ENCODE results near the gene THAP4. TPM values are rescaled to one million over a fixed set of nuclear protein-coding genes. Genes with fewer than 3 reads are reported as not detected.
"Not testable (repeated sequence)": the region's sequence is repeated elsewhere in the genome, so short reads cannot be mapped to it uniquely, and the experiment has no call there.

THAP4 gene
- total RNA-seq, 1 donor from 2014 or later: 29.1 TPM

DNA sequence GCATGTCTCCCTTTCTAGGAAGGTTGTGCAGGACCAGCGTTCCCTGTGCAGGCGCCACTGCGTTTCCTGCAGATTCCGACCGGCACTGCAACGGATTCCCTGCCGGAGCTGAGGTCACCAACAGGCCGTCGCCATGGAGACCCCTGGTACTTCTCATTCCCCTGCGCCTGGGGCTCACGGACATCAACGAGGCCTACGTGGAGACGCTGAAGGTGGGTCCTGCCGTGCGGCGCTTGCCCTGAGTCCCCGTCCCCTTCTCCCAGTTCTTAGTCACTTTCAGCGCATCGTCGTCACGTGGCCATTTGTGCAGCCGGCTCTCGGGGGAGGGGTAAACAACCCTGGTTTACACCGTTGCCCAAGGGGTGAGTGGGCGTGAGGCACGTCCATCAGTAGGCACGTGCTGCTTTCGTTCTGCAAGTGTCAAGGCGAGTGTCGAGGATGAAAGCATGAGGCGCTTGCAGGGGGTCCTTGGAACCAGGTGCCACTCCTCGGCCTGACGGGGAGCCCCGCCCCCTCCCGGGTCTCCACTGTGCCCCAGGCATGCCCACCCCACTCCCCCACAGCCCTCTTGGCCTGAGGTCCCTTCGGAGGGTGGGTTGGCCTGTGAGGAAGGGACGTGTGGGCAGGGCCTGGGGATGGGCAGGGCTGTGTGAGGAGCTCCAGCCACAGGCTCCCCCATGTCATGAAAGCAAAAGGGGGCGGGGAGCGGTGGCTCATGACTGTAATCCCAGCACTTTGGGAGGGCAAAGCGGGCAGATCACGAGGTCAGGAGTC lies 29.9 kb upstream of the THAP4 start:
- no peak for DNase-seq (ENCODE audit: low spot score)
- no peak for ATAC-seq

DNA sequence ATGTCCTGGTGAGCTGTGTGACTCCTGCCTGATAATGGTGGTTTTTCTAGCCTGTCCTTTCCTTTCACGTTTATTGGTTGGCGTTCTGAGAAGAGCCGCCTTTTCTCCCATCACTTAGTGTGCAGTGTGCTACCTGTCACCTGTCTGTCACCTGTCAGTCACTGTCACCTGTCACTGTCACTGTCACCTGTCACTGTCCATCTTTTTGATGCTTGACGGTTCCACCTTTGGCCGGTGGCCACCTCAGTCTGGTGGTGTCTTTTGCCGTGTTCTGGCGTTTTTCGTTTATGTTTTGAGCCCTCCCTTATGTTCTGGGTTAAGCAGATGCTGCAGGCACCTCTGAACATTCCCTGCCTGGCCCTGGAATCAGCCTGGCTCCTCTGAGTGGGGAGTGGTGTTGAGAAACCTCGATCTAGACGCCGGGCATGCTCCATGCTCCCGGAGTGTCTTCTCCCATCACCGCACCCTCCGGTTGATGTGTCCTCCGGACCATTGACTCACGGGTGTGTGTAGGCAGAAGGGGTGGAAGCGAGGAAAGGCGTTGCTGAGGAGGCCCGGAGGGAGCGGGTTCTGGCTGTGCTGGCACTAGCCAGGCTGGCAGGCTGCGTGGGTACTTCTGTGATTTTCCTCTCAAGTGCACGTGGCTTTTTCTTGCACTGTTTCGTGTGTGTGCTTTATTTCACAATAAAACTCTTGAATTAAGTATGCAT lies 28.9 kb upstream of the THAP4 start:
- DNase-seq (ENCODE audit: low spot score): no peak
- ATAC-seq: no peak

DNA sequence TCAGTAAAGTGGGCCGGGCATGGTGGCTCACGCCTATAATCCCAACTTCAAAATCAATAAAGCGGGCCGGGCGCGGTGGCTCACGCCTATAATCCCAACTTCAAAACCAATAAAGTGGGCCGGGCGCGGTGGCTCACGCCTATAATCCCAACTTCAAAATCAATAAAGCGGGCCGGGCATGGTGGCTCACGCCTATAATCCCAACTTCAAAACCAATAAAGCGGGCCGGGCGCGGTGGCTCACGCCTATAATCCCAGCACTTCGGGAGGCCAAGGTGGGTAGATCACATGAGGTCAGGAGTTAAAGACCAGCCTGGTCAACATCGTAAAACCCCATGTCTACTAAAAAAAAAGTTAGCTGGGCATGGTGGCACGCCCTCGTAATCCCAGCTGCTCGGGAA lies 25.8 kb upstream of the THAP4 start:
- DNase-seq (ENCODE audit: low spot score): not testable (repeated sequence)

DNA sequence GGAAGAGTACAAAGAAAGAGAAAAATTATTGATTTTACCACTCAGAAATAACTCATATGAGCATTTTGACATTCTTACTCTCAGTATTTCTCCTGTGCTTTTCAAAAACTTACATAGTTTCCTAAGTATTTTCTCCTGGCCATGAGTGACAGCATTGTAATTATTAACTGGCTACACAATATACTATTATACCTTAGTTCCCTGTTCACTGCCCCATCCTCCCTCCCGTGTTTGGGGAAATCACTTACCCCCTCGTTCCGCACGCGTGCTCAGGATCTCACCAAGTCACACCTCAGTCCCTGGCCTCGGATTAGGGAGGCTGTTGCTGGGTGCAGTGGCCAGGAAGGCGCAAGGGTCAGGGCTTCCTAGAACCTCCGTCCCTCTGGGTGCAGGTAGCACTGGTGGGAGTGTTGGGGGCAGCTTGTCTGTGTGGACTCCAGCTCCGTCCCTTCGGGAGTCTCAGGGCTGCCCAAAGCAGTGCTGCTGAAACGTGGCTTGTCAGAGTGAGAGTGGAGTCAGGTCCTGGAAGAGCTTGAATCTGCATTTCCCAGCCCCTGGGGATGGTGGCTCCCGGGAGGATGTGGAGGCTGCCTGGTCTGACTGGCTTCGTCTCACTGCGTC lies 23.7 kb upstream of the THAP4 start:
- ATAC-seq: no peak
- DNase-seq (ENCODE audit: low spot score): no peak

More for the DNA sequence above, 25.8 kb upstream of the THAP4 start:
- not testable (repeated sequence) for ATAC-seq

DNA sequence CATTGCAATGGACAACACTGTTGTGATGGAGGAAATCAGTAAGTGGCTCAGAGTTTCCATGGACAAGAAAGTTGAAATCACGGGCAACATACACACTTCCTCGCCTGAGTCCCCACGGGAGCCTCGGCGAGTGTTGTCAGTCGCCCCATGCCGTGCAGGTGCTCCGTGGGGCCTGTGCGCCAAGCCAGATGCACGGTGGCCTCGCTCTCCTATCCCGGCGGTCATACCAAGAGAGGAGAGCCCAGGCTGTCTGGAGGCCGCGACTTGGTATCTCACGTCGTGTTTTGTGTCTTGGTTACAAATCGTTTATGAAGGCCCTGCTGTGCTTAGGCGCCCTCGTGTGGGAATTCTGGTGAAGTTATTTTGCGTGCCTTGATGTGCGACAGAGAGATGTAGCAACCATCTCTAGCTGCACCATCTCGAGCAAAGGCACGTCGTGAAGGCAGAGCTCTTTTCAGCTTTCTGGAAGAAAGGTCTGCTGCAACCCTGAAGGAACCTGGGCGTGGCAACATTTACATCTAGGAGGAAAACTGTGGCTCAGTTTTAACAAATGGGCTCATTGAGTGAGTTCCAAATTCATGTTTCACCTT lies 22.3 kb upstream of the THAP4 start:
- ATAC-seq: peak; percentile 85

DNA sequence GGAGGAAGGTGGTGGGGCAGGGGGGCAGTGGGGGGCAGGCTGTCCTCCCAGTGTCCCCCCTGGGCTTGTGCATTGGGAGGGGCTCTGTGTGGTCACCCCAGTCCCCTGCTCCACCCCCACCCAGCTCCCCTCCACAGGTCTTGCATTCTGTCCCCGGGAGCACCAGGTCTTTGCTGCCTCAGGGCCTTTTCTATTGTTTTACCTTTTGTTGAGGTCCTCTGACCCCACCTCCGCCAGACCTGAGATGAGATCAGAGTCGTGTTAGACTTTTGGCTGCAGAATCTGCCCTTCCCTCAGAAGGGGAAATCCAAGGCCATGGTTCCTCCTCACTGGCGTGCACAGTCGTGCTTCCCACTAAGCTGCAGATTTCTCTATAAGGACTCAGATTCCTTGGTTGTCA lies 21.3 kb upstream of the THAP4 start:
- DNase-seq (ENCODE audit: low spot score): no peak
- no peak for ATAC-seq

More for the DNA sequence above, 22.3 kb upstream of the THAP4 start:
- DNase-seq (ENCODE audit: low spot score): peak; percentile 64

DNA sequence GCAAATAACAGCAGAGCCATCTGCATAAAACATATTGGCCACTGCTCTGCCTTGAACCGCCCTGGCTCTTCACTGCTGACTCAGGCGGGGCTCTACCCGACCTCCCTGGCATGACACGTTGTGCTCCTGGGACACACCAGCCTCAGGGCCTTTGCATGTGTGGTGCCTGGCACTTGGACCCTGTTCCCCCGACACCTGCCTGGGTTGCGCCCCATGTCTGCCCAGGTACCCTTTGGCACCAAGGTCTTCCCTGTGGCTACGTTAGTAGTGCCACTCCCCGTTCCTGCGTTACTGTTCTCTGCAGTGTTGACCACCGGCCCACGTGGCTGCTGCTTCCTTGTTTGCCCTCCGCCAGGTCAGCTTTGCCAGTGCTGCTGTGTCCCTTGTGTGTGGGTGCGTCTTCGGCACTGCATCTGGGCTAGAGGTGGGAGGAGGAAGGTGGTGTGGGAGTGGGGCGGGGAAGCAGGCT lies 20.9 kb upstream of the THAP4 start:
- ATAC-seq (no peak), DNase-seq (ENCODE audit: low spot score) (no peak)

DNA sequence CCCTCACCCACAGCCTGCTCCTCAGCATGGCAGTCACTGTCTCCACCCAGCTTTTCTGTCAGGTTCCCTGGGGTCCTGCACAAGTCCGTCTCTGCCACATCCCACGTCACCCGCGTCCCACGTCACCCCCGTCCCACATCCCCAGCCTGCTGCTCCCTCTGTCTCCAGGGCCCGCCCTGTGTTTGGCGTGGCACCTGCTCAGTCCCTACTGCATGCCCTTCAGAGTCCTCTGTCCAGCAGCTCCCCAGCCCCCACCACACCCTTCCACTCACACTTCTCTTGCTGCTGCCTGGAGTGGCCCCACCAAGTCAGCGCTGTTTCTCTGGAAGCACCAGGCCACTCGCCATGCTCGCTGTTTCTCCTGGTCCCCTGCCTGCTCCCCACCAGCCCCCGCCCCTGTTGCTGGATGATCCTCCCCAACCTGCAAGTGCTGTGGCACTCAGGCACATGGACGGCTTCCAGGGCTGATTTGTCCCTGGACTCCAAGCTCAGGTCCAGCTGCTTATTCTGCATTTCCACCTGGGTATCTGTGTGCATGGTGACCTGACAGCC lies 19.3 kb upstream of the THAP4 start:
- peak; percentile 15 for ATAC-seq
- no peak for DNase-seq (ENCODE audit: low spot score)

DNA sequence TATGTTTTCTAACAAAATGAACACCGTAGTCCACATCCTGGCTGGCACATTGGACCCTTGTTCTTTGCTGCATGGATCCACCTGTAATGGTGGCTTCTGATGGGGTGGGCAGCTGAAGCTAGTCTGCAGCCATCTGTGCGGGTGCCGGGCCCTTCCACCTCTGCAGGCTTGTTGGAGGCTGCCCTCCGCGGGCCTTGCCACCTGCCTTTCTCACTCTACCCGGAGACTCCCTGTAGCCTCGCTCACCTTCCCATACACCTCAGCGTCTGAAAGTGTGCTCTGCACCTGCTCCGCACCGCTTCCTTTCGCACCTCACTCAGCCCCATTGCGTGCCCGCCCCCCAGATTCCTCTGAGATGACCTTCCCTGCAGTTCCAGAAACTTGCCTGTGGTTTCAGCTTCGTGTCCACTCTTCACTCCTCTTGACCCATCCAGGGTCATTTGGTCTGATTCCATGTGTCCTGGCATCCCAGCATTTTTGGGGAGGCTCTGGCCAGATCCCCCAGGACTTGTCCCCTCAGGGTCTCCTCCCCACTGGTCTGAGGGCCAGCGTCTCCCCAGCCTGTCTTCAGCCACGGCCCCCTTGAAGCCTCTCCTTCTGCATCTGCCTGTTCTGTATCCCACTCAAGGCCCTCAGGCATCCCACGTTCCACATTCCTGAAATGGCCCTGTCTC lies 18.7 kb upstream of the THAP4 start:
- ATAC-seq (no peak), DNase-seq (ENCODE audit: low spot score) (no peak)

DNA sequence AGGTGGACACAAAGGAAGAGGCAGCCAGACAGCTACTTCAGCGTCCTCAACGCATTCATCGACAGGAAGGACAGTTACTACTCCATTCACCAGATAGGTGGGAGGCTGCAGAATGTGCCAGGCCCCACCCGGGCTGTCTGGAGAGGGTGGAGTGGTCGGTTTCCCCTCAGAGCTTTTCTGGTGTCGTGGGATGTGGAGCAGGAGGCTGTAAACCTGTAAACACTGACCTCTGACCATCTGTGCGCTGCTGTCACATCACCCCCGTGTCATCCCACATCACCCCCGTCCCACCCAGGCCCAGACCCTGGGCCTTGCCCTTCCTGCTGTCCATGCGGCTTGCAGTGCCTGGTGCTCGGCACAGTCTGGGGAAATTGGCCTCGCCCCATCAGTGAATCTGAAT lies 17.6 kb upstream of the THAP4 start:
- DNase-seq (ENCODE audit: low spot score) (no peak), ATAC-seq (no peak)

DNA sequence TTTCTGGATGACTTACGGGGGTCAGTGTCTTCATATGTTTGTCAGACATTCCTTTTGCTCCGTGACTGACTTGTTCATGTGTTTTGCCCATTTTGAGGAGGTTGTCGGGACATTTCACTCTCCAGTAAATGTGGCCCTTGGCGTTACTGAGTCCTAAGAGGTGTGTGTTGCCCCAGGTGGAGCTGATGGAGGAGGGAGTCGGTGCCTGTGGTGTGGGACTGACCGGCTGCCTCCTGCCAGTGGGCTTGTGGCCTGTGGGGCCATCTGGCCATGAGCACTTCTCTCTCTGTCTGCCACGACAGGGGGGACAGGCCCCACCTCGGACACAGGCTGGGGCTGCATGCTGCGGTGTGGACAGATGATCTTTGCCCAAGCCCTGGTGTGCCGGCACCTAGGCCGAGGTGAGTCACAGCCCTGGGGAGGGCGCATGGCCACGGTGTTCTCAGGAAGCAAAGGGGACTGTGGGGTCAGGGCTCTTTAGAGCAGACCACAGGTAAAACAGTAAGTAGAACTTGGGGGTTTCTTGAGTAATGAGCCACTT lies 16.3 kb upstream of the THAP4 start:
- ATAC-seq (no peak), DNase-seq (ENCODE audit: low spot score) (no peak)

DNA sequence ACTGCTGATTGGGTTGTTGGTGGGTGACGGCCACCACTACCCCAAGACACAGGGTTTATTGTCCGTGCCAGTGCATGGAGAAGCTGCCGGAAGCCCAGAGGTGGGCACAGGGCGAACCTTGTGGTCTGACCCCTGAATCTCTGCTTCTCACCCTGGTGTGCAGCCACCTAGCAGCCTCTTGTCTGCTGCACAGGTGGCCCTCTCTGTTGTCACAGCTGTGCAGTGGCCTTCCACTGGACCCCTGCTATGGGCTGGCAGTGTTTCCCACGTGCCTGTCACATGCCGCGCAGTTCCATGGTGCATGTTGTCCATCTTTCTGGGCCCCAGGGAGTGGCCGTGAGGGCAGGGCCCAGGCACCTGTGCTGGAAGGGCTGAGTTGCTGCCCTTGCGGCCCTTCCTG lies 15.8 kb upstream of the THAP4 start:
- no peak for ATAC-seq
- DNase-seq (ENCODE audit: low spot score): no peak

DNA sequence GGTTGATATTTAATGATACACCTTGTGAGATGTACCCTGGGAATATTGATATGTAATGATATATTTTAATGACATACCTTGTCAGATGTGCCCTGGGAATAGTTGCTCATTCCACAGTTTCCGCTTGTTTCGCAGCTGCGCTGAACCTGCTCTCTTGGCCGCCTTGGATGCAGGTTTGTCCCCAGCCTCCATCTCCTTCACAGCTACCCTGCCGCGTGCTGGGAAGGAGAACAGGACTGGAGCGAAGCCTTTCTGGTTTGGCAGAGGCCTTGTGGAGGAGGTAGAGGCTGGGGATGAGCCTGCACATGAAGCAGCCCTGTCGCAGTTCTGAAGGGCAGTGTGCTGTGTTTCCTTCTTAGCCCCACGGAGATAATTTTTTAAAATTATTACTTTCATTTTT lies 15.2 kb upstream of the THAP4 start:
- no peak for DNase-seq (ENCODE audit: low spot score)
- ATAC-seq: no peak

DNA sequence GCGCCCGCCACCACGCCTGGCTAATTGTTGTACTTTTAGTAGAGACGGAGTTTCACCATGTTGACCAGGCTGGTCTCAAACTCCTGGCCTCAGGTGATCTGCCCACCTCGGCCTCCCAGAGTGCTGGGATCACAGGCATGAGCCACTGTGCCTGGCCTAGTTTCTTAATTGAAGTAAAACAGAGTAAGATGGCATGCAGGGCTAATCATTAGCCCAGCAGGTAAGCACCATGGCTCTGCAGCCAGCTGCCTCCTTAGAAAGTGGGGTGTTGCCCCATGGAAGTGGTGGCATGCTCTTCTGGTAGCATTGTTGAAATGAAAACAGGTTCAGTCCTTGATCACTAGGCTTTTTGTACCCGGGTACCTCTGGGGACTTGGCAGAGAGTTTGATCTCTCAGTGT lies 13.0 kb upstream of the THAP4 start:
- DNase-seq (ENCODE audit: low spot score) (no peak), ATAC-seq (peak; percentile 55)

DNA sequence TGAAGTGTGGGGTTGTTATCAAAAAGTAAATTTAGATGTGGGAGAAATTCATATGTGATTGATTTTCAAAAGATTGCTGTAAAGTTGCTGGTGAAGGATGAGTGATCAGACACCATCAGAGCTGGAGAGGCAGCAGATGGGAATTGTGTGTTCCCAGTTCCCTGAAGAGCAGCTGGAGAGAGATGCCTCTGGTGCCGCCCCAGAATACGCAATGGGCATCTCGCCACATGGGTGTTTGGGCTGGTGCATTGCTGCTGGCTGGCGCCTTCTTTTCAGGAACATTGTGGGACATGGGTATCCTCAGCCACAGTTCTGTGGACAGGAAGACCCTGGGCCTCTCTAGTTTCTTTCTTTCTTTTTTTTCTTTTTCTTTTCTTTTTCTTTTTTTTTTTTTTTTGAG lies 12.4 kb upstream of the THAP4 start:
- ATAC-seq: peak; percentile 45
- no peak for DNase-seq (ENCODE audit: low spot score)

DNA sequence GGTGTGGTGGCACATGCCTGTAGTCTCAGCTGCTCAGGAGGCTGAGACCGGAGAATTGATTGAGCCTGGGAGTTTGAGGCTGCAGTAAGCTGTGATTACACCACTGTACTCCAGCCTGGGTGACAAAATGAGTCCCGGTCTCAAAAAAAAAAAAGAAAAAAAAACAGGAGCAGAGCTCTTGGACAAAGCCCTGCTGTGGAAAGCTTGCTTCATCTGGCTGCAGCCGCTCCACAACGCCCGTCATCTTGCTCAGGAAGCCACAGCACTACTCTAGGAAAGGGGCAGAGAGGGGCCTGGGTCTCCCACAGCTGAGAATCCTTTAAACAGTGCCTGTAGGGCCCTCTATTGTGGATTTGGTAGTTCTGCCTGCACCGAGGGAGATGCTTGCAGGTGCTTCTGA lies 11.5 kb upstream of the THAP4 start:
- ATAC-seq (no peak), DNase-seq (ENCODE audit: low spot score) (no peak)

DNA sequence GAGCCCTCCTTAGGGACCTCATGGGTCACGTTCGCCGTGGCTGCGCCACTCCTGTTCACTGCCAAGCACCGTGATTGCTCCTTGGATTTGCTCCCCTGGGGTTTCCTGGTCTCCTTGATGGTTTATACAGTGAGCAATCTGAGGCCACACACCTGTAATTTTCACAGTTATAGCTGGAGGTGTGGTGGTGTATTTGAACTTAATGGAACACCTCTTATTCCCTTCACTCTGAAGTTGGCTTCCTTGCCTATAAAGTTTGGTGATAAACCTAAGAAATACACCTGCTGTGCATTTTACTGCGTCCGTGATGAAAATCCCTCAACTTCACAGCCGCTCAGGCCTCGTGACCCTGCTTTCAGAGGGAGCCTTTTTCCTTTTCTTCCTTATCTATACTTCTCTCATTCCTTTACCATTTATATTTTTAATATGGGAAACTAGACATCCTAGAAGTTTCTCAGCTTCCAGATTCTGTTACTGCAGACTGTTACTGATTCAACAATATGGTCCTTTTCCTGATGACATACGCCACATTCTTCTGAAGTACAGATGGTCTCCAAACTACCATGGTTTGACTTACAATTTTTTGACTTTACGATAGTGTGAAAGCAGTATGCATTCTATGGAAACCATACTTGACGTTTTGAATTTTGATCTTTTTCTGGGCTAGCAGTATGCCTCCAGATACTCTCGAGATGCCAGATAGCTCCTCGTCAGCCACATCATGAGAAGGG lies 9.1 kb upstream of the THAP4 start:
- DNase-seq (ENCODE audit: low spot score) (no peak), ATAC-seq (no peak)

DNA sequence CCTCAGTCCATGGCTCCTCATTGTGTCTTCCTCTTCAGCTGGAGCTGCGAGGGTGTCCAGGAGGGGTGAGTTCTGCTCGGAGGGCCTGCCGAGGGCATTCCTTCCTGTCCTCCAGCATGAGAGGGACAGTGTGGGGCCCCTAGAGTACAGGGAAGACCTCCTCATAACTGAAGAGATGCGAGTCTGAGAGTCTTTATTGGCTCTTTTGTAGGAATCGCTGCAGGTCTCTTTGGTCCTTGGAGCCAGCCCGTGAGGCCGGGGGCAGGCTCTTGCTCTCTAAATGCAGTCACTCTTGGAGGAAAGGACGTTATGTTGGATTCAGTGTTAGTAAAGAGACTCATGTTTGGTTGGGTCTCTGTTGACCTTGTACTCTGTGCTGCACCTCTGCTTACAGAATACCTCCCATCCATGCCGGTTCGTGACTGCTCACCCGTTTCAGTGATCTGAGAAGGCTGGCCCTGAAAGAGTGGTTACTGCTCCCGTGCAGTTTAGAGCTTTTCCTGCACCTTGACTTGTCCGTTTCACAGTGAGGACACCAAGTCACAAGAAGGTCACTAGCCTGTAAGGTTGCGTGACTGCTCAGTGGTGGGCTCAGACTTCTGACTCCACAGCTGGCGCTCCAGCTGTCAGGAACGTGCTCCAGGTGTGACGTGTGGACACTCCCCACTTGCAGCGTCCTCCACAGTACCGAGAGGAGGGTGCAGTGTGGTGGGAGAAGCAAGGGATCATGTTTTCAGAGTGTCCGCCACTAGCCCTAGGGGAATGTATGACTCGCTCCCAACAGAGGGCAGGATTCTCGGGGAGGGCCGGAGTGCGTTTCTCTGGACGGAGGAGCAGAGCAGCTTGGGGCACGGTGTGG lies 8.3 kb upstream of the THAP4 start:
- no peak for DNase-seq (ENCODE audit: low spot score)
- ATAC-seq: no peak

DNA sequence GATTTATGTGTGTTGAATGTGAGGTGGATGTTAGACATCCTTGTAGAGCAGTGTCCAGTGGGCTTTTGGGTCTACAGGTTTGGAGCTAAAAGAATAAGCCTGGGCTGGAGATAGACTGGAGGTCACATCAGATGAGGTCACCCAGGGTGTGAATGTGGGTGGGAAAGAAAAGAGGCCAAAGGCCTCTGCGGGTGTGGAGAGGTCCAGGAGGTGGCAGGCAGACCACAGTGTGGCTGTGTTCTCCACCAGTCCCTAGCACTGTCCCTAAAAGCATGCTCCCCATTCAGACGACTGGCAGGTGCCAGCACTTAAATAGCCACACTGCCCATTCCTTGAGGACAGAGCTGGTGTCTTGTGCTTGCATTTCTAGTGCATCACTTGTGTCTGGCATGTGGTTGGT lies 4.7 kb upstream of the THAP4 start:
- DNase-seq (ENCODE audit: low spot score) (no peak), ATAC-seq (no peak)
